ENCODE data around the gene AK1.

Gene AK1

GRCh38 chr9:127877566-127877998, at the start of gene AK1:
Gene AK1, minus strand, starts transcription at chr9:127877675. Its CDS starts 3,058 bp downstream, at chr9:127874617.
- DNase-seq (ENCODE audit: low read depth) = peak; percentile 77

- DNase-seq (ENCODE audit: low read depth) = no peak
Measured at GRCh38 chr9:127926906-127927200, 49.4 kb upstream of the AK1 start.

- DNase-seq (ENCODE audit: low read depth) = no peak
Measured at GRCh38 chr9:127925959-127926905, 48.8 kb upstream of the AK1 start.

- no peak for DNase-seq (ENCODE audit: low read depth)
Measured at GRCh38 chr9:127924736-127925444, 47.4 kb upstream of the AK1 start.

GRCh38 chr9:127923771-127924170, 46.3 kb upstream of the AK1 start:
- peak; percentile 99 for DNase-seq (ENCODE audit: low read depth)

GRCh38 chr9:127923046-127923445, 45.6 kb upstream of the AK1 start:
- no peak for DNase-seq (ENCODE audit: low read depth)

GRCh38 chr9:127921557-127922120, 44.2 kb upstream of the AK1 start:
- DNase-seq (ENCODE audit: low read depth) = peak; percentile 67

- no peak for DNase-seq (ENCODE audit: low read depth)
Measured at GRCh38 chr9:127920794-127921193, 43.3 kb upstream of the AK1 start.

GRCh38 chr9:127919253-127919815, 41.9 kb upstream of the AK1 start:
- DNase-seq (ENCODE audit: low read depth) = peak; percentile 100

- DNase-seq (ENCODE audit: low read depth) = peak; percentile 41
Measured at GRCh38 chr9:127918183-127919107, 41.0 kb upstream of the AK1 start.

GRCh38 chr9:127917603-127918002, 40.1 kb upstream of the AK1 start:
- no peak for DNase-seq (ENCODE audit: low read depth)

GRCh38 chr9:127916720-127917581, 39.5 kb upstream of the AK1 start, which contains the start of gene ST6GALNAC4:
Gene ST6GALNAC4, minus strand, starts transcription at chr9:127917041. Its CDS starts 622 bp downstream, at chr9:127916419.
- DNase-seq (ENCODE audit: low read depth) = peak; percentile 90

- DNase-seq (ENCODE audit: low read depth) = no peak
Measured at GRCh38 chr9:127915801-127916719, 38.6 kb upstream of the AK1 start.

- DNase-seq (ENCODE audit: low read depth) = no peak
Measured at GRCh38 chr9:127915325-127915752, 37.9 kb upstream of the AK1 start.

- no peak for DNase-seq (ENCODE audit: low read depth)
Measured at GRCh38 chr9:127913682-127914081, 36.2 kb upstream of the AK1 start.

GRCh38 chr9:127912882-127913281, 35.4 kb upstream of the AK1 start:
- DNase-seq (ENCODE audit: low read depth) = no peak

- no peak for DNase-seq (ENCODE audit: low read depth)
Measured at GRCh38 chr9:127912296-127912695, 34.8 kb upstream of the AK1 start.

- DNase-seq (ENCODE audit: low read depth) = peak; percentile 51
Measured at GRCh38 chr9:127910613-127911205, 33.2 kb upstream of the AK1 start.

- DNase-seq (ENCODE audit: low read depth) = no peak
Measured at GRCh38 chr9:127909839-127910273, 32.4 kb upstream of the AK1 start.
